ENCODE results near the gene PCDHA12. TPM values are rescaled to one million over a fixed set of nuclear protein-coding genes. Genes with fewer than 3 reads are reported as not detected.

PCDHA12 gene
- total RNA-seq, 6 experiments from 2014 or later: 0.18 to 0.51 (median 0.32) TPM; not detected in 2

- Histone ChIP-seq H3K4me3 (peak within 1 kb of the TSS; percentile 6 to 34 (median 34)), H3K9me3 (peaks cover 0 to 5% (median 0%) of the 10 kb centered on the region in 4 donors), H3K27me3 (peaks cover 0 to 4% of the 10 kb centered on the region in 2 donors), H3K4me1 (no peaks in the 10 kb centered on the region), H3K27ac (no peak within 1 kb of the TSS), H3K36me3 (no peaks in the 10 kb centered on the region)
- 4% methylated on average over 11 of the region's 35 CpGs for WGBS (ENCODE audit: insufficient coverage, low coverage, low lambda C conversion rate, missing lambda C conversion rate)
- DNase-seq (no peak), ATAC-seq (peak; percentile 42 to 84 (median 54))
- intact Hi-C loops (cut with DNase I): loop anchor here in 1 of 2 donors (10.0 kb wide), 1 partner anchor 163 kb away; no protein-coding TSS in a partner anchor
- peak; percentile 29 to 52 (median 42) for TF ChIP-seq CTCF (IDR thresholded peaks at IDR 0.05)
- no peak for TF ChIP-seq POLR2A (IDR thresholded peaks at IDR 0.05)
These were observed 6.9 kb downstream of the PCDHA12 start, which contains the start of gene PCDHA13 for GRCh38 chr5:140881889-140882590. Gene PCDHA13 (plus strand): TSS chr5:140882124. CDS start chr5:140882269, 145 bp downstream.

- no peaks in the 10 kb centered on the region for H3K4me1 ChIP-seq
- ATAC-seq (peak in 2 of 4 donors; percentile 35 to 64), DNase-seq (no peak)
- intact Hi-C loops (cut with DNase I): loop anchor here in 1 of 2 donors (10.0 kb wide), 1 partner anchor 162 kb away; no protein-coding TSS in a partner anchor
- peaks cover 0 to under 1% of the 10 kb centered on the region in 2 donors for H3K27me3 ChIP-seq
- peak overlapping the region; percentile 6 to 34 (median 34) for H3K4me3 ChIP-seq
- TF ChIP-seq POLR2A (IDR thresholded peaks at IDR 0.05) (no peak), CTCF (IDR thresholded peaks at IDR 0.05) (peak in 2 of 4 donors; percentile 10 to 29)
- H3K9me3 ChIP-seq: no peaks in the 10 kb centered on the region
- H3K27ac ChIP-seq: no peak overlapping the region
- WGBS (ENCODE audit: insufficient coverage, low coverage, low lambda C conversion rate, missing lambda C conversion rate): 14% methylated on average over 10 of the region's 12 CpGs
- no peaks in the 10 kb centered on the region for H3K36me3 ChIP-seq
These were observed 7.4 kb downstream of the PCDHA12 start for GRCh38 chr5:140882591-140882899.

DNA sequence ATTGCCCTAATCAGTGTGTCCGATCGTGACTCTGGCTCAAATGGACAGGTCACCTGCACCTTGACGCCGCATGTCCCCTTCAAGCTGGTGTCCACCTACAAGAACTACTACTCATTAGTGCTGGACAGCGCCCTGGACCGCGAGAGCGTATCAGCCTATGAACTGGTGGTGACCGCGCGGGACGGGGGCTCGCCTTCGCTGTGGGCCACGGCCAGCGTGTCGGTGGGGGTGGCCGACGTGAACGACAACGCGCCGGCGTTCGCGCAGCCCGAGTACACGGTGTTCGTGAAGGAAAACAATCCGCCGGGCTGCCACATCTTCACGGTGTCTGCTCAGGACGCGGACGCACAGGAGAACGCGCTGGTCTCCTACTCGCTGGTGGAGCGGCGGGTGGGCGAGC, 8.3 kb downstream of the PCDHA12 start:
- intact Hi-C loops (cut with DNase I): loop anchor here in 1 of 2 donors (10.0 kb wide), 1 partner anchor 161 kb away; no protein-coding TSS in a partner anchor
- H3K9me3 ChIP-seq: no peaks in the 10 kb centered on the region
- 39% methylated on average over 15 of the region's 41 CpGs for WGBS (ENCODE audit: insufficient coverage, low coverage, low lambda C conversion rate, missing lambda C conversion rate)

More for the DNA sequence above, 8.3 kb downstream of the PCDHA12 start:
- DNase-seq (no peak), ATAC-seq (no peak)
- Histone ChIP-seq H3K4me3 (no peak overlapping the region), H3K27ac (no peak overlapping the region), H3K27me3 (no peaks in the 10 kb centered on the region), H3K36me3 (no peaks in the 10 kb centered on the region), H3K4me1 (no peaks in the 10 kb centered on the region)
- TF ChIP-seq CTCF (IDR thresholded peaks at IDR 0.05) (no peak), POLR2A (IDR thresholded peaks at IDR 0.05) (no peak)
